WTC11 (cell line): Measurements from ENCODE around the gene STK10.

Experiments used
- CTCF ChIP-seq: fragments of 200-600 bp; IDR thresholded peaks from 2 replicates; pipeline ENCODE4 v1.8.0; 2022; ENCODE audit warnings: antibody characterized with exemption
- TCF7 ChIP-seq: sonication (generic); formaldehyde crosslinking; IDR thresholded peaks from 2 replicates; pipeline ENCODE4 v1.8.0; 2022; ENCODE audit warnings: mild to moderate bottlenecking, low read depth, missing genetic modification reagents, moderate library complexity

GRCh38 chr5:172117977-172118701 is 69.9 kb downstream of the STK10 start:
- TF ChIP-seq CTCF (no peak), TCF7 (no peak)
